Activated gamma-delta T cell (primary cell): ENCODE data around the gene NAA15.
"Not testable (repeated sequence)": the region's sequence is repeated elsewhere in the genome, so short reads cannot be mapped to it uniquely, and the experiment has no call there.

Source experiments
- DNase-seq: peaks from one replicate; lab custom pipeline; 2025; lab: John Stamatoyannopoulos, UW
- total RNA-seq, 2 donors: gene quantifications; one replicate each; lab custom pipeline; 2026; lab: John Stamatoyannopoulos, UW

The NAA15 gene
- total RNA-seq, result 88.6 to 105 reads per million in 2 donors

DNA sequence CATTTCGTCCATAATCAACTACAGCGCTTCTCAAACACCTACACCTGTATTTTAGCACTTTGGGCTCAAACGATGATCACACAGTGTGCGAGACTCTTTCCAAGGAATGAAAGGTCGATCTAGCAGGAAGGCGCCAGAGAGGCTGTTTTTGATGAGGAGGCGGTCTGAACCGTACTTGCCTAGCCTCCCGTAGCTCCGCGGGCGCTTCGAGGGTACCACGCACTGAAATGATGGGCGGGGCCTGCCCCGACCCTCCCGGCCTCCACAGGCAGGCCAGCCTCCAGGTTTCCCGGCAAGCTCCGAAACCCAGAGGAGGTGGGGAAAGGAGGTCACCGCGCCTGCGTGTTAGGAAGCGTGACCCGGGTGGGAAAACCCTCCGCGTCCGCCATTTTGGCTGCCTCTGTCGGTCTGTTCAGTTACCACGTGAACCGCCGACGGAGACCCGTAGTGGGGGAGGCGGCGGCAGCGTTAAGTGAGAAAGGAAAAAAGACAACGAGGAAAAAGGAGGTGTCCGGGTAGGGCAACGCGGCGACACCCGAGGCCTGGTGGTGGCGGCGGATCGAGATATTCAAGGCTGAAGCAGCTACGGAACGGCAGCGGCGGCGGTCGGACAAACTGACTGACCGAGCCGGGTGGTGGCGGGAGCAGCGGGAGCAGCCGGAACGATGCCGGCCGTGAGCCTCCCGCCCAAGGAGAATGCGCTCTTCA is at the start of gene NAA15:
Gene NAA15, plus strand, starts transcription at position 393 of the 708 bp plus-strand sequence. Its CDS starts 273 bp downstream, at position 666.
- DNase-seq, result peak; percentile 90

DNA sequence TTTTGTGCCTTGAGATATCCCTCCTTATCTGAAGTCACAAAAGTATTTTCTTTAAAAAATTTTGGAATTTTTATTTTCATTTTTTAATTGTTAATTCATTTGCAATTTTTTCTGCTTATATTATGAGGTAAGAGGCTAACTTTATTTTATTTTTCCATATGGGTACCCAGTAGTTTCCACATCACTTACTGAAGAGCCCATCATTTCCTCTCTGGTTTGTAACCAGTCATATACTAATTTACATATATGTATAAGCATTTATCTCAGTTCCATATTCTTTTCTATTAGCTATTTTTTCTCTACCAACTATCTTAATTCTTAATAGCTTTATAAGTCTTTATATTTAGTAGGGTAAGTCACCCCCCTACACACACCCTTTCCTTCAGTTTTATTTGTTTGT is 48.3 kb upstream of the NAA15 start:
- DNase-seq, result no peak

GRCh38 chr4:139253713-139254112 is 47.6 kb upstream of the NAA15 start:
- DNase-seq, result no peak

DNA sequence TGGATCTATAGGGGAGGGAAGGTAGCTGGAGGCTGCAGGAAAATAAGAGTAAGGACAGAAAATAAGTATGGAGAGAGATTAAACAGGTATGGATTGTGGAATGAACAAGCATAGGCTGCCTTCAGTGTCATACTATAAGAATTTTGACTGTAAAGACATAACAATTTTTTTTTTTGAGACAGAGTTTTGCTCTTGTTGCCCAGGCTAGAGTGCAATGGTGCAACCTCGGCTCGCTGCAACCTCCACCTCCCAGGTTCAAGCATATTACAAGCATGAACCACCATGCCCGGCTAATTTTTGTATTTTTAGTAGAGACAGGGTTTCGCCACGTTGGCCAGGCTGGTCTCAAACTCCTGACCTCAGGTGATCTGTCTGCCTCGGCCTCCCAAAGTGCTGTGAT is 45.7 kb upstream of the NAA15 start:
- DNase-seq, result not testable (repeated sequence)

- DNase-seq, result no peak
These were observed 45.0 kb upstream of the NAA15 start for GRCh38 chr4:139256349-139256748.

DNA sequence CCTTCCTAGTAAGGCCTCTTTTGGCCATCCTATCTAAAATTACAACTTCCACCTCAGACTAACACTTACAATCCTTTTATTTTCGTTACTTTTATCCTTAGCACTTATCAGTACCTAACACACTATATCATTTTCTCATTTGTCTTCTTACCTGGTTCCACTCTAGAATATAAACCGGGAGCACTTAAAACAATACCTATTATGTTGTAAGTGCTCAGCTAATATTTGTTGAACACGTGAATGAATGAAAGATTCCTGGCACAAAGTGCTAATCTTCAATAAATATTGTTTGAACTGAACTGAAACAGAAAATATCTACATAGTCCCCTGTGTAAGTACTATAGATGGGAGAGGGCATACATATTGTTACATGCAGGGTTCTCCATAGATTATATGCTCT is 35.7 kb upstream of the NAA15 start:
- DNase-seq, result no peak

GRCh38 chr4:139266208-139266582 is 35.1 kb upstream of the NAA15 start:
- no peak for DNase-seq

DNA sequence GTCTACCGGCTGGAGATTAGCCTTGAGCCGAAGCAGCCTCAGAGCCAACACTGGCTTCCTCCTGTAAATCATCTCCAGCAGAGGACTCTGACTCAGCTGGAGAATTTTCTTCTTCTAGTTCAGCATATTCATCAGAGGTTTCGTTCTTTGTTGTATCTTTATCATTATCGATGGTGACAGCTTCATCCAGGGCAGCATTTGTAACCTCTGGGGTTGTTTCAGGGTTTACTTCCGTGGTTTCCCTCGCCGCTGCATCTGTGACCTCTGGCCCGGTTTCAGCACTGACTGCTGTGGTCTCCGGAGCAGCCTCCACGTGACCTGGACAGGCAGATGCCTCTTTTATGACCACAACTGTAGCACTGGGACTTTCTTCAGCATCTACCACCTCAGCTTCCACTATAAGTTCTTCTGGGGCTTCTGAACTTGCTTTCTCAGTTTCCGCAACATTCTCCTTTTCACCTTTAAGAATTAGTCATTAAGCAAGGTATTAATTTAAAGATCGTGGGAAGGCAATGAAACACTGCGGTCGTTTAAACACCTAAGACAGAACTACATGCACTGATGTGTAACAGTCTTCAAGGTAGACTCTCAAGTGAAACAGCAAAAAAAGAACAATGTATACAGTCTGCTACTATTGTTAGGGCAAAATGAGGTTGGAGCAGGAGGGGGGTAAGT is 34.6 kb upstream of the NAA15 start:
- DNase-seq, result peak; percentile 14

GRCh38 chr4:139267301-139267700 is 34.0 kb upstream of the NAA15 start:
- DNase-seq, result no peak

- DNase-seq, result no peak
These were observed 27.5 kb upstream of the NAA15 start for GRCh38 chr4:139273835-139274234.

DNA sequence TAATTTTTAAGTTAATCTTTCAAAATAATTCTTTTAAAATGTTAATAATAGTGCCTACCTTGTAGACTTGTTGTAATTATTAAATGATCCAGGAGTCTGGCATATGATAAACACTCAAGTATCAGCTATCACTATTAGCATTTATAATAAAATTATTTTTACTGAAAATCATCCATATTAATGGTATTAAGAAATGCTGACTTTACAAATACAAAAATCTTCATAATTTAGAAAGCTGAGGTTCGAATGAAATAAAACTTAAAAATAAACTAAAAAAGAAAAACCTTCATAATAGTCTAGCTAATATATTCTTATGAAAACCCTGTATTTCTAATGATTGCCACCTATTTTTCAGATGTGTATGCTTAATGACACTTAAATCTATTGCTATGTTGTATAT is 26.5 kb upstream of the NAA15 start:
- DNase-seq, result no peak

DNA sequence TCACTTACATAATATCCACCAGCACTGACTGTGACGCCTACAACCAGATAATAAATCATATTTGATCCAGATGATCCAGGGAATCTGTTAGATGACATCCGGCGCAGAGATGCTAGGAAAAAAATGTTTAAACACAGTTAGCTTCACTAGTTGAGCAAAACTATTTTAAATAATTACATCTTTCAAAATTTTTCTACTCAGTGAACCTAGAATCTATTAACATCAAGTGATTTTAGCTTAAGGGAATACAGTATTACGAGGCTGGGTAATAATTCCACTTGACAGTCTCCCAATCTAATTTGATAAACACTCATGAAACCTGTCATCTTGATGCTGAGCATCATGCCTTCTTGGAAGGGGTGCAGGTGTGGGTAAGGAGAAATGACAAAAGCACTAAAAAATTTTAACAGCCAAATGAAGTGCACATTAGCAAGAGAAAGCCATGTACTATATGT is 26.0 kb upstream of the NAA15 start:
- DNase-seq, result no peak

- DNase-seq, result no peak
These were observed 22.8 kb upstream of the NAA15 start for GRCh38 chr4:139278485-139278884.

- no peak for DNase-seq
These were observed 22.2 kb upstream of the NAA15 start for GRCh38 chr4:139278912-139279759.

- peak; percentile 23 for DNase-seq
These were observed 21.3 kb upstream of the NAA15 start, which contains the start of gene MGARP for GRCh38 chr4:139279760-139280620. TSS of gene MGARP (minus strand) at chr4:139280225. CDS start at chr4:139280158, 67 bp downstream.

DNA sequence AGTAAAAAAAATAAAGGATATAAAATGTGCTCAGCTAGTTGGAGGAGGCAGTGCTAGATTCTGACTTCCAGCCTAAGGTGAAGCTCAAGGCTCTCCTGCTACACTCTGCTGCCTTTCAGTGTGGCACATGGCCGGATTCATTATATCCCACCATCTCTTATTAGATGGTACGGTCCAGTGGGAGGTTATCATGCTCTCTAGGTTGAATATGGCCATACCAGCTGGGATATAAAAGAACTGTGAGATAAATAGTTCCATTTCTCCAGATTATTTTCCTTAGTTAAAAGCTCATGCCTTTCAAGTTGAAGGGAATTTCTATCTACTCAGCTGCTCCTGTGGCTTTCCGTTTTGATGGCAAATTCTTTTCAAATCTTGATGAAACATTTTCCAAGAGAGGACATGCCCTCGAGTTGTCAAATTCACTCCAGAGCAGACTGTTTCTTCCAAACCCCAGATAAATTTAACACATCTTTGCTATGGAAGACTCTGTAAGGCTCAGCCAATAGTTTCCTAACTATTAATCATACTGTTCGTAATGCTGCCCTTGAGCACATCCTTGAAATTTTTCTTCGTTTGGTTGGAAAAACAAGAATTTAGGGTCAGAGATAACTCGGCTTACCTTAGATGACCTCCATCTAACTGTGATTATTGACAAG is 19.1 kb upstream of the NAA15 start:
- DNase-seq, result no peak

DNA sequence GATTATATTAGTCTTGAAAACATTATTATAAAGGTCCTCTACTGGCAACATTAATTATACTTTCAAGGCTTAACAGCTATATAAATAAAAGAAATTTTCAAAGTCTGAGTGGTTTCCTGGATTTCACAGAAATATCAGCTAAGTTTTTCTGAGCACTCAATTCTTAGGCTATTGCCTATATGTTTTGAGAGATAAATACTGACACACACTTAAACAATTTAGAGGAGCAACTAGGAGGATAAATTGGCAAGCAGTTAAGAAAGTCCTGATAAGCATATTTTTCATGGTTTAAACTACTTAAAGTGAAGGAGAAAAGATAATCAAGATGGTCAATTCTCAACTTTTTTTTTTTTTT is 18.6 kb upstream of the NAA15 start:
- no peak for DNase-seq

DNA sequence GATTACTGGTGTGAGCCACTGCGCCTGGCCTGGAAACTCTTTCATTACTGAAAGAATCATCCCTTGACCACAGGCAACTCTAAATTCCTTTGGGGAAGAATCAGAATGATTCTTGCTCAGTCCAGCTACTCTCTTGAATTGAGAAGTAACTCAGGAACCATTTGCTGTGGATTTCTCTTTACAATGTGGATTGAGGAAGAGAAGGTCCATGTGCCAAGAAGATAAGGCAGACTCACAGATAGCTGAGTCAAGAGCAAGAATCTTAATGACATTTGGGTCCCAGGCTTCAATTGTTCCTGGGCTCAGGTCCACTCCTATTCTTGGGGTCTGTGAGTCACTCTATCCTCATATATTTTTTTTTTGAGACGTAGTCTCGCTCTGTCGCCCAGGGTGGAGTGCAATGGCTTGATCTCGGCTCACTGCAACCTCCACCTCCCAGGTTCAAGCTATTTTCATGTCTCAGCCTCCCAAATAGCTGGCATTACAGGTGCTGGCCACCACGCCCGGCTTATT is 15.1 kb upstream of the NAA15 start:
- DNase-seq, result no peak

- peak; percentile 89 for DNase-seq
These were observed 5.9 kb upstream of the NAA15 start for GRCh38 chr4:139295206-139295941.

DNA sequence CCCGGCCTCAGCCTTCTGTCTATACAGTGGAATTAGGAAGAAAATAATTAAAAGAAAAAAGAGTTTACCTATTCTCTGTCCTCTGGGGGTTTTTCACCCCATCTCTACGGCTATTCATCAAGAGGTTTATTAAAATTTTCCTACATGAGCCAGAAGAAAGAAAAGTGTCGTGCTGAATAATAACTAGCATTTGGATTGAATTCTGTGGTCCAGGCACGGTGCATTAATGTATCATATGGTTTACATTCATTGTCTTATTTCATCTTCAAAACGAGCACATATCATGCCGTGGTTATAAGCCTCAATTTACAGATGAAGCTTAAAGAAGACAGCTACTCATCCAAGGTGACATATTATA is 5.4 kb upstream of the NAA15 start:
- DNase-seq, result no peak
